Measurements from ENCODE around the gene ARID5B.
"Not testable (repeated sequence)": the region's sequence is repeated elsewhere in the genome, so short reads cannot be mapped to it uniquely, and the experiment has no call there.

The ARID5B gene

DNA sequence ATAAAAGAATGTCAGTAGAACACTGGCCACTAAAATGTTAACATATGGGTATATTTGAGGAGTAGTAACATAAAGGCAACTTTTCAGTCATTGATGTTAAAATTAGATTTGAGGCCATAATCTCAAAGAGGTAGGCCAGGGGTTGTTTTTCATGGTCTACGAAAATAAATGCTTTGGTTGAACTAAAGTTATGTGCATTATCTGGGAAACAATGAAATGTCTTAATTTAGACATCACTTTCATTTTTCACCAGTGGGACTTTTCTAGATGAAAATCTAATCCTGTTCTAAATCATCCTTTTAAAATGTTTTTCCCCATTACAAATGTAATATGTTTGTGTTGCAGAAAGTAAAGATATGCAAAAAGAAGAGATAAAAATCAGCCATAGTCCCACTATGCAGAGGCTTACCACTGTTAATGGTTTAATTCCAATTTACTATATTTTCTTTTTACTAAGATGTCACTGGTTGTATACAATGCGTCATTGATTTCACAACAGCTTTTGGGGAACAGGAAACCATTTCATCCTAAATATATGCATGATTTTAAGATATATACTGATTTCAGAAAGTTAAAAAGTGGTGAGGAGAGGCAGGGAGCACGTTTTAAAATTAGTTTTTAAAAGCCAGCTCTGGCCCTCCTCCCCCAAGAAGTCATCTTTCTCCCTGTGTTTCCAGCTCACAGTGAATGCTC is 64.3 kb downstream of the ARID5B start:
- no peak for DNase-seq

DNA sequence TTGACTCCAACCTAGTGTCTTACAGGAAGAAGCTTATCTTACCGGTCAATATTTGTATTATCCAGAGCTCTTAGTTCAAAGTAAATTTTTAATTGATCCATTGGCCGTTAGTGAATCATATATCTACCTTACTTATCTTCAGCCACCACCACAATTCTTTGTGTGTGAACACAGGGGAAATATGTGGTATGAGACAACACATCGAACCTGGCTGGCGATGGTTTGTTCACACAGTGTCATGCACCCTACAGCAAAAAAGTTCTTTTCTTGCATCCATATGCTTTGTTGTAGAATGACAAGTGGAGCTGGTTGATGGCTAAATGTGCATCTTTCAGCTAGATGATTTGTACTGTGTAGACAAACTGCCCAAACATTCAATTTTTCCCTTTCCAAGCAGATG is 65.8 kb downstream of the ARID5B start:
- no peak for DNase-seq

DNA sequence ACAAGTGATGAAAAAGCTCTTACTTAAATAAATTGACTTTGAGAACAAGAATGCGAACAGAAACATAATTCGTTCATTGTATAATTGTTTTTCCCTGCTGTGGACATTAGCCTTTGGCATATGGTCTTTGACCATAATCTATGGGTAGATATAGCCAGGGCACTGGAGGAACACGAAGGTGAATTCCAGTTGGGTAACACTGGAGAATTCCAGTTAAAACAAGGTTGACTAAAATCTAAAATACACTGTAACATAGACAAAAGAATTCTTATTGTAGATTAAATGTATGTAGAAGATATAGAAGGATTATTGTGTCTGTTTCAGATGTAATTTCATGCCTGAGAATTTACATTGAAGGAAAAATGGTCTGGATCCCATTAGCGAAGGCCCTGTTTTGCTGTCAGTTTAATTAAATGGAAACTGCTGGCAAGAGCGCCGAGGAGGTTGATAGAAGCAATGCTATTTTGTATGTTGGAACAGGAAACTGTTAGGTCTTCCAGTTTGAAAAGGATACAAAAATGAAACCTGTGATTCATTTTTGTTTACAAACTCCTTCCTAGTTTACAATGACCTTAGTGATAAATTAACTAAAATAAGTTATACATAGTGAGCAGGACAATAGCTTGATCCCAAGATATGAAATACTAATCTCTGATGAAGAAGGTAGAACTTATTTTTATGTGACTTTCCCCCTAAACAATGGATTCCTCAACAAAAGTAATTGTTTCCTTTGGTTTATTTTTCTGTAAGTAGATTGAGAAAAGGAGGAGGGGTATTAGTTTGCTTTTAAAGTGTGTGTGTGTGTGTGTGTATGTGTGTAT is 68.9 kb downstream of the ARID5B start:
- no peak for DNase-seq

DNA sequence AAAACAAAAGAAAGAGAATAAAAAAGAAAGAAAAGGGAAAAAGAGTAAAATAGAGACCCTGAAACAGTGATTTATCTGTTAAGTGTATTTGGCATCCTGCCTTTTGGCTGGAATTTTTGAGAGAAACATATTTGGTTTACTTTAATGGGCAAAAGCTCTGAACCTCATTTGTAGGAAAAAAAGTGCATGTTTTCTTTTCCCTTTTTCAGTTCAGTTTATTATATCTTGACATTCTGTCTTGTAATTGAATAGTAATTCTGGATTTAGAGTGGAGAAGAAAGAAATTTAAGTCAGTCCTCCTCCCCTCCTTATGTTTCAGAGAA is 69.5 kb downstream of the ARID5B start:
- DNase-seq: no peak

DNA sequence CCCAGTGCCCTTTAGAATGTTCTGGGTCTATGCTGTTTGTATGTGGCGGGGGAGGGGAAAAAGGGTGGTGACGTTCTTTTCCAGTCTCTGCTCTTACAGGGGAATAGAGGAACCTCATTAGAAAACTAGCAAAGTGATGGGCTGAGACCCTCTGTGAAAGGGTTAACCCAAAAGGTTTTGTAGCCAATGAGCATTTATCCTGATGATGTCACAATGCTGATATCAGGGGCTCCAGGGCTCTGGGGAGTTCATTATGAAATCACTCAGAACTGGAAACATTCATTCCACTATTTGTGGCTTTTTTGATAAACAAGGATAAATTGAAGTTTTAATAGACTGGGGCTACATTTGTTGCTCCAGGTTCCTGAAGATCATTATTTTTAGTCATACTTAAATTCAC is 71.7 kb downstream of the ARID5B start:
- no peak for DNase-seq

DNA sequence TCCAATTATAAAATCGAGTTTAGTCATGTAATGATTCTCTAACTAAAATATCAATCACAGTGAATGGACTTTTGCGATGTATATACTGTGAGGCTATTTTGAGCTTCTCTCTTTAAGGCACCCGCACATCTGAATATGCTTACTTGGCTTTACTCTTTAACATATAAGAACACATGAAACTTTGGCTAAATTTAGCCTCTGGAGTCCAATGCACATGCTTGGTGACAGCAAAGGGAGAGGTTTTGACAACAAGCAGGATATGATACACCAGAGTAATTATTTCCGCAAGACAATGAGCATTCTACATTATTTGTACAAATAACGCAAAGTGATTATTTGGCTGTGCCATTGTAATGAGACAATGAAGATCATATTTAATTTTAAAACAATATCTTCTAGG is 72.4 kb downstream of the ARID5B start:
- no peak for DNase-seq

DNA sequence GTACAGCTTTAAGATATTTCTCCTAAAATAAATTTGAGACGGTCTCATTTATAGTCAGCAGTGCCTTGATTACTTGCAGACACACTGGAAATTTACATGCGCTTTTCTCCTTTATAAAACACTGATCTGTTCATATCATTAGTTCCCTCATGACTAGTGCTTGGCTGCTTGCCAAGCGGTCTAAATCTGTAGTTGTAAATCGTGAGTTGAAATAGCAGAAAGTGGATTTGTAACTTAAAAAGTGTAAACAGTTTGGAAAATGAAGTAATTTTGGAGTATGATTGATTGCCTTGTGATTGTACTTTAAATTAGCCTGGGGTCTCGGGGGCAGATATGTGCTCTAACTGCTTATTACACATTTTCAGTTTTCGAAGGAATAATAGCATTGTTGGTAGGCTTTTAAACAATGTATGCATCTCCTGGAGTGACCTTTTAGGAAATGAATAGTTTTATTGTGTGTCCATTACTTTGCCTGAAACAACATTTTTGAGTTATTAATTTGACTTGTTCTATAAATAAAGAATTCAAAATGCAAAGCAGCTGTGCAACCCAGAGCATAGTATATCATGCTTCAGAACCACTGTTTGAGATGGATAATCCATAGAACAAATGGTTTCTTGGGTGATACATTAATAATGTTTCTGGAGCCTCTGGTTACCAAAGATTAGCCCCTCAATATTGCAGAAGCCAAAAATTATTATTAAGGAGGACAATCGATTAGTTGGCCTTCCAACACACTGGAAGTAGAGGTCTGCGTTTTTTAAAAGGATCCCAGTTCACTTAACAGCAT is 73.3 kb downstream of the ARID5B start:
- DNase-seq: no peak

DNA sequence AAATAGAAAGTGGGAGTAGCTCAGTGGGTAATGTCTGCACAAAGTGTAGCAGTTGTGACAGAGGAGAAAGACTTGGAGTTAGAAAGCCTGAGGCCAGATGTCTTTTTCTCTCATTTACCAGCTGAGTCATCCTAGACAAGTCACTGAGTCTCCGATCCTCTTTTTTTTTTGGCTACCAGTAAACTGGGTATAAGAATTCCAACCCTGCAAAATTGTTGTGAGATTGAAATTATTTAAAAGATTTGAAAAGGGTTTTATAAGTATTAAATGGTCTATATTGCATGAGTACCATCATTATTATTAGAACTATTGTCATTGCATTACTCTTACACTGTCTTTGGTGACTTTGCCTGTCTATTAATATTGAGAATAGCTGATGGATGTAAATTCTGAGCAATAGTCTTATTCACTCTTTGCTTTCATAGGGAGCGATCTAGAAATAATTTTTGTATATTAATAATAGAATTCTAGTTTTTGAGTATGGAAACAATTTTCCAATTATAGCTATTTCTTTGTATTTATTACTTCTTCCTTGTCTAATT is 74.0 kb downstream of the ARID5B start:
- peak; percentile 30 for DNase-seq

DNA sequence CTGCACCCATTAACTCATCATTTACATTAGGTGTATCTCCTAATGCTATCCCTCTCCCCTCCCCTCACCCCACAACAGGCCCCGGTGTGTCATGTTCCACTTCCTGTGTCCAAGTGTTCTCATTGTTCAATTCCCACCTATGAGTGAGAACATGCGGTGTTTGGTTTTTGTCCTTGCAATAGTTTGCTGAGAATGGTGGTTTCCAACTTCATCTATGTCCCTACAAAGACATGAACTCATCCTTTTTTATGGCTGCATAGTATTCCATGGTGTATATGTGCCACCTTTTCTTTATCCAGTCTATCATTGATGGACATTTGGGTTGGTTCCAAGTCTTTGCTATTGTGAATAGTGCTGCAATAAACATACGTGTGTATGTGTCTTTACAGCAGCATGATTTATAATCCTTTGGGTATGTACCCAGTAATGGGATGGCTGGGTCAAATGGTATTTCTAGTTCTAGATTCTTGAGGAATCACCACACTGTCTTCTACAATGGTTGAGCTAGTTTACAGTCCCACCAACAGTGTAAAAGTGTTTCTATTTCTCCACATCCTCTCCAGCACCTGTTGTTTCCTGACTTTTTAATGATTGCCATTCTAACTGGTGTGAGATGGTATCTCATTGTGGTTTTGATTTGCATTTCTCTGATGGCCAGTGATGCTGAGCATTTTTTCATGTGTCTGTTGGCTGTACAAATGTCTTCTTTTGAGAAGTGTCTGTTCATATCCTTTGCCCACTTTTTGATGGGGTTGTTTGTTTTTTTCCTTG is 75.6 kb downstream of the ARID5B start:
- not testable (repeated sequence) for DNase-seq

DNA sequence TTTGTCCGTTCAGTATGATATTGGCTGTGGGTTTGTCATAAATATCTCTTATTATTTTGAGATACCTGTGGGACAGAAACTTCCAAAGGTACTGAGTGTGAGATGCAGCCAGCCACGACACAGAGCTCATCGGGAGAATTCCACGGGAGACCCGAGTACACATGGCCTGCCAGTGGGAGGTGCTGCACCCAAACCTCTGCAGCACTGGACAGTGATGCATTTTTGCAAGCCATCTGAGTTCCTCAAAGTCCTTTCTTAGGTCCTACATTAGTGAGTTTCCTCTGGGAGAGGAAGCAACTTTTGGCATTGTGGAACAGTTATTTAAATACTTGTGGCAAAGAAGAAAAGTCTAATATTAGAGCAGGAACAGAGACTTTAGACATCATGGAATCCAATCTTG is 77.5 kb downstream of the ARID5B start:
- DNase-seq: no peak

DNA sequence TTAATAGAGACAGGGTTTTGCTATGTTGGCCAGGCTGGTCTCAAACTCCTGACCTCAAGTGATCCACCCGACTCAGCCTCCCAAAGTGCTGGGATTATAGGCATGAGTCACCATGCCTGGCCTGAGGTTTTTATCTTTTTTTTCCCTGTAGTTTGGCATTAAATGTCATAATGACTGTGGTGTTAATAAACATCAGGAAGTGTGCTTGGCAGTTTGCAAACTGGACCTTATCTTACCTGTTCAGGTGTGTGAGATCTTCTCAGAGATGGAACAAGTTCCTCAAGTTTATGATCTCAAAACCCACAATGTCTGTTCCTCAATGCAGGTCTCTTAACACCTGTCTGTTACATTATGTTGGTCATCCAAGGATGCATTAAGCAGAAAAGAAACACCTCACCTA is 80.0 kb downstream of the ARID5B start:
- DNase-seq: no peak

DNA sequence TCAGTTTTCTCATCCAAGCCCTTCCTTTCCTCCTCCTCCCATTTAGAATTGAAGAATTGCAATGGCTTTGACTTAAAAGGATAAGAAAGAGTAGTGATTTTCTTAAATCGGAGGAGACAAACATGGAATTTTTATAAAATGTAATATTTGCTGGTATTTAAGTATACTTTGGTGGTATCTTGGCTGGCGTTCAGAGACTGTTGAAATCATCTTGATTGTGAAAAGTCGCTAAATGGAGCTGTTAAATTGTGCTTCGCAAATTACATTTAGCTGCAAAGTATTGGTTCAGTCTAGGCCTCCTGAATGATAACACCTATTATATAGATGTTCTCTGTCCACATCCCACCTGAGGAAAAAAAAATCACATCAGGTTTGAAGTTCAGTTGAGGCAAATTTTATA is 81.8 kb downstream of the ARID5B start:
- DNase-seq: no peak

DNA sequence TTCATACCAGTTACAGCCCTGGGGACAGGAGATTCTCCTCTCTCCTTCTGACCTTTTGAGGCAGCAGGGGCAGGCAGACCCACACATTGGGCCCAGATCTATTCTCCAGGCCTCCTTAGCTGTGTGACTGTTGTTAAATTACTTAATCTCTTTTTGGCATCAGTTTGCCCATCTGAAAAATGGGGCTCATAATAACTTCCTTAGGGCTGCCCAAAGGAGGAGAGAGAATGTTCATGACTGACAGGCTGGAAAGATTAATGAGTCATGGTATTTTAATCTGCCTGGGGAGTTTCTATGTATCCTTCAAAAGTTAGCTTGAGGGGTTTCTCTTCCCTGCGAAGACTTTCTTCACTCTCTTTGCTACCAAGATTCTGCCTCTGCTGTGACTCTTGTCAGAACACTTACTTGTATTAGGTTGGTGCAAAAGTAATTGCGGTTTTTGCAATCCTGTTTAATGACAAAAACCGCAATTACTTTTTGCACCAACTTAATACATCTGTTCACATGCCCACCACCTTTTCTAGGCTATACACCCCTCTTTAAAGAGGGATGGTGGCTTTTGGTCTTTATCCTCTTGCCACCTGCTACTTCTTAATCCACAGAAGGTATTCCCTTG is 83.4 kb downstream of the ARID5B start:
- DNase-seq: no peak

DNA sequence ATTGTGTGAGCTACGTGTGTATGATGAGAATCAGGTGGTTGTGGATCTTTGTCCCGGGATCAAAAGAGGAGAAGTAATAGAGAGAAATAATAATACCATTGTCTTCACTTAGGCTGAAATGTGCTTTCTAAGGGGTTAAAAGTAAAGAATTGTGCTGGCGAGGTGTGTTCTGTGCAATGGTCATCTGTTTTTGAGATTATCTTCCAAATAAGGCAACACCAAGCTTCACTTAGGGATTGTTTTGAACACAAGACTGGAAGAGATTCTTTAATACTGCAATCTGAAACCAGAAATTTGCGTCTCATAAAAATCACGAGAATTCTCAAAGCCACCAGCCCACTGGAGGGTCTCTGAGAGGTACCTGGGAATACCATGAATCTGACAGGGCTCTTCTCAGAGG is 84.2 kb downstream of the ARID5B start:
- DNase-seq: no peak

DNA sequence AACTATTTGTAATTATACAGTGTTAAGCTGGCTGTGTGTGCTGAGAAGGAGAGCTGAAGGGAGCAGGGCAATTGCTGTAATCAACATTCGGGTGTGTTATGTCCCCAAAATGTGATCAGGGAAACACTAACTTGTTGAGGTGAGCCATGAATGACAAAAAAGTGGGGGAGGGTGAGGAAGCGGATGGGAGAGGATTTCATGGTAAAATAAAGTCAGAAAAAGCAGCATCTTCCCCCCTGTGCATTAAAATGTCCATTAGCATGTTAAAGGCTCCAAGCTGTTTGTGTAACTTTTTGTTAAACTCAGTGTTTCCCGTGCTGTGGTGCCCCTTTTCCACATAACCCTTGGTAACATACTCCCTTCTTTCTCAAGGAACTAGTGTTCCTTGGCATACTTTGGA is 84.9 kb downstream of the ARID5B start:
- no peak for DNase-seq

DNA sequence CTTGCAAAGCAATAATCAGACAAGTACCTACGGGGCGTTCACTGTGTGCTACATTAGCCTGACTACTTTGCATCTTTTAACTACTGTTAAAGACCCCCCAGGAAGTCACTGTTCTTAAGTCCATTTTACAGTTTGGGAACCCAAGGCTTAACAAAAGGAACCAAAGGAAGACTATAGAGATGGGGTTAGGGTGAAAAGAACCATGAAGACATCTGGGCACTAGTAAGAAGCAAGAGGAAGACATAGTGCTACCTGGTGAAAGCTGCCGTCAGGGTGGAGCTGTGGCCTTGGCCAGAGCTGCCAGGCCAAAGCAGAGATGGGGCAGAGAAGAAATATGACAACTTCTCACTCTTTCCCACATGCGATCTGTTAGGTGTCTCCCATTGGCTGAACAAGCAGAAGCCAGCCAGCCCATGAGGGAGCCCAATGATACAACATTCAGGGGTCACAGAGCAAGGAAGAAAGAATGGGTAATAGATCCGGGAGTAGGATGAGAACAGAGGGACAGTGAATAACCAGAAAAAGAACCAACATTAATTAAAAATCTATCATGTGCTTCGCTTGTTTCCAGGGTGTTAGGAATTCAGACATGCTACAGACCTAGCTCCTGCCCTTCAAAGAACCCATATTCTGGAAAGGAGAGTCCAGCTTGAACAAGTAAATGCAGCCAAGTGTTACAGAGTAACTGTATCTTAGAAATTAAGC is 85.4 kb downstream of the ARID5B start:
- DNase-seq: no peak

DNA sequence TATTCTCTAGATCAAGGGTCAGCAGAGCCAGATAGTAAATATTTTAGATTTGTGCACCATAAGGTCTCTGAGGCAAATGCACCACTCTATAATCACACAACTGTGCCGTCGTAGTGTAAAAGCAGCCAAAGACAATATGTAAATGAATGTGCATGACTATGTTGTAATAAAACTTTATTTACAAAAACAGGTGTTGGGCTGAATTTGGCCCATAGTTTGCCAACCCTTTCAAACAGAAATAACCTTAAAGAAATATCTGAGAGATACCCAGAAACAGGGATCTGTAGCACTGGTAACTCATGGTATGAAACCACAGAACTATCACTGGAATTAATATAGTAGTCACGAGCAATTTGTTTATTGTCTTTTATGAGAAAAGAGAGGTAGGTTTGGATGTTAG is 86.0 kb downstream of the ARID5B start:
- DNase-seq: no peak

DNA sequence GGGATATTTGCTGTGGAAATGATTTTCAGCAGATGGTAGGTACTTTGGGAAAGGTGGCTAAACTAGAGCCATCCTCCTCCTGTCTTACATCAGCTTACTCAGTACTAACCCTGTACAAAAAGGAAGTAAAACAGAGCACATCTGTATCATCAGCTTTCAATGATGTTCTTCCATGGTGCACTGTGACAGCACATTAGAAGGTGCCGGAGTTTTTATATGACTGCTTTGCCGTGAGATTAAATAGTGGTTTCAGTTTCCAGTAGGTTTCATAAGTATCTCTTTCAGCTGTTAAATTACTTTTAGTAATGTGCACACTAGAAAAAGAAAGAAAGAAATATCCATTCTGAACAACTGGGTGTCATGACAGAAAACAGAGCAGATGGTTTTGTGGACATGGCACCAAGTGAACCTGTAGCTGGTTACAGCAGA is 86.5 kb downstream of the ARID5B start:
- DNase-seq: no peak

DNA sequence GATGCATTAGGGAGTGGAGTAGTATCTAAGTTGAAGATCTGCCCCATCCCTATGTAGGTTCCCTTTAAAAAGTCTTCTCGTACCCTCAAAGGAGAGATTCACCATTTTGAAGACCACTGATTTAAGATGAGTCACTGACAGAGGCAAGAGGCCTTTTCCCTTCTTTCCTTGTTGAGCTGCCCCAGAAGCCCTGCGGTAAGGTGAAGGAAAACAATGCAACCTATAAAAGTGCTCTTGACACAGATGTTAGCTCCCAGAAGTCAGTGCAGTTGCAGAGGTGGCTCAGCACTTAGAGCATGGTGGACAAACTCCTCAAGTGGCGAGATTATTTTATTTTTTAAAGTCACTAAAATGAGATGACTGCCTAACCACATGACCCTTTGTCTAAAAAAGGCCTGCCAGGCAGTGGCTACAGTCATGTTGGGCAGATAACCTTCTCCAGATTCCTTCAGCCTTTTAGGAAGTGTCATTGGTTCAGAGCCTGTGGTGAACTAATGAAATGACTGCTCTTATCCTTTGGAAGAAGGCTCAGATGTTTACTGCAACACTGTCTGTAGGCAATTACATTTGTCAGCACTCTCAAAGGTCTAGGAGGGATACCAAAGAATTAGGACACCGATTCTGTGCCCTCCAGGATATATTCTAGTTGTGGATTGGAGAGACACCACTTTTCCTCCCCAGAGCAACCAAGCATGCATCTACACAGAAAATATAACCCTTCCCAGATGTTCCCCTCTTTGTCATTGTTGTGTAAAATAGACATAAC is 88.7 kb downstream of the ARID5B start:
- DNase-seq: no peak

DNA sequence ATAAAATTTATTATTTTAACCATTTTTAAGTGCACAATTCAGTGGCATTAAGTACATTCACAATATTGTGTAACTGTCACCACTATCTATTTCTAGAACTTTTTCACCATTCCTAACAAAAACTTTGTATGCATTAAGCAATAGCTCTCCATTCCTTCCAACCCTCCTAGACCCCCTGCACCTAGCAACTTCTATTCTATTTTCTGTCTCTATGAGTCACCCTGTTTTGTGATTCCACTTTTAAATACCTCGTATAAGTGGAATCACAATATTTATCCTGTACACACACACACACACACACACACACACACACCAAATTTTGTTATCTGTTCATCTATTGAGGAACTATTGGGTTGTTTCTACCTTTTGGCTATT is 89.2 kb downstream of the ARID5B start:
- no peak for DNase-seq

DNA sequence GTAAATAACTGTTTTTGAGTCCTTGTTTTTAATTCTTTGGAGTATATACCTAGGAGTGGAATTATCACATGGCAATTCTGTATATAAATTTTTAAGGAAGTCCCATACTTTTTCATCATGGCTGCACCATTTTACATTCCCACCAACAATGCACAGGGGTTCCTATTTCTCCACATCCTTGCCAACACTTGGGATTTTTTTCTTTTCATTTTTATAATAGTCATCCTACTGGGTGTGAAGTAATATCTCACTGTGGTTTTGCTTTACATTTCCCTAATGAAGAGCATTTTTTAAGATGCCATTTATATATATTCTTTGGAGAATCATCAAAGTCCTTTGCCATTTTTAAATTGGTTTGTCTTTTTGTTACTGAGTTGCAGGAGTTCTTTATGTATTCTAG is 89.7 kb downstream of the ARID5B start:
- DNase-seq: no peak
